Astrocyte (in vitro differentiated cells and primary cell): ENCODE measurements around the gene EXOC6B. TPM values are rescaled to one million over a fixed set of nuclear protein-coding genes. Genes with fewer than 3 reads are reported as not detected.

Source experiments
- DNase-seq: peaks from one replicate; pipeline ENCODE4 v3.0.0-alpha.2; 2010; ENCODE audit warnings: low read depth
- FAIRE-seq: peaks from 2 replicates; lab custom pipeline; 2011; peaks lifted over from hg19 to GRCh38; lab: Jason Lieb, UNC
- H2AFZ ChIP-seq: 2 replicates; pipeline ENCODE4 v1.6.0; 2012; ENCODE audit warnings: low read depth, low read length, inconsistent platforms
- H3K27ac ChIP-seq: 2 replicates; pipeline ENCODE4 v1.5.1; 2011; ENCODE audit warnings: low read depth, low read length, inconsistent platforms
- H3K27me3 ChIP-seq: 2 replicates; pipeline ENCODE4 v1.6.0; 2011; ENCODE audit warnings: low read length, inconsistent platforms; ENCODE audit not compliant: insufficient read depth
- H3K36me3 ChIP-seq: 2 replicates; pipeline ENCODE4 v1.5.1; 2011; ENCODE audit warnings: low read length, inconsistent platforms; ENCODE audit not compliant: insufficient read depth
- H3K4me1 ChIP-seq: 2 replicates; pipeline ENCODE4 v1.5.1; 2011; ENCODE audit warnings: low read length, inconsistent platforms; ENCODE audit not compliant: insufficient read depth
- H3K4me2 ChIP-seq: 2 replicates; pipeline ENCODE4 v1.6.0; 2012; ENCODE audit warnings: low read length, inconsistent platforms
- H3K4me3 ChIP-seq: 2 replicates; pipeline ENCODE4 v1.5.1; 2011; ENCODE audit warnings: low read depth, mild to moderate bottlenecking, low read length, inconsistent platforms; ENCODE audit not compliant: insufficient read depth
- H3K79me2 ChIP-seq: 2 replicates; pipeline ENCODE4 v1.6.0; 2012; ENCODE audit warnings: mild to moderate bottlenecking, low read length, inconsistent platforms; ENCODE audit not compliant: insufficient read depth
- H3K9ac ChIP-seq: 2 replicates; pipeline ENCODE4 v1.6.0; 2012; ENCODE audit warnings: mild to moderate bottlenecking, low read length, inconsistent platforms
- H3K9me3 ChIP-seq: 2 replicates; pipeline ENCODE4 v1.5.1; 2012; ENCODE audit warnings: low read depth, mild to moderate bottlenecking, low read length, inconsistent platforms; ENCODE audit not compliant: insufficient read depth
- H4K20me1 ChIP-seq: 2 replicates; pipeline ENCODE4 v1.6.0; 2012; ENCODE audit warnings: low read length, inconsistent platforms; ENCODE audit not compliant: insufficient read depth
- H3K27ac Mint-ChIP-seq: one replicate; pipeline ENCODE4 v1.8.0; 2021; ENCODE audit warnings: mild to moderate bottlenecking, mixed read lengths; ENCODE audit not compliant: unreplicated experiment
- H3K27me3 Mint-ChIP-seq: one replicate; pipeline ENCODE4 v1.8.0; 2021; ENCODE audit warnings: low read depth, mixed read lengths; ENCODE audit not compliant: unreplicated experiment
- H3K36me3 Mint-ChIP-seq: one replicate; pipeline ENCODE4 v1.8.0; 2021; ENCODE audit warnings: low read depth, mixed read lengths; ENCODE audit not compliant: unreplicated experiment
- H3K4me1 Mint-ChIP-seq: one replicate; pipeline ENCODE4 v1.8.0; 2021; ENCODE audit warnings: low read depth, mixed read lengths; ENCODE audit not compliant: unreplicated experiment
- H3K4me3 Mint-ChIP-seq: one replicate; pipeline ENCODE4 v1.8.0; 2021; ENCODE audit warnings: mild to moderate bottlenecking, moderate library complexity, mixed read lengths; ENCODE audit not compliant: unreplicated experiment
- H3K9me3 Mint-ChIP-seq: one replicate; pipeline ENCODE4 v1.8.0; 2021; ENCODE audit warnings: mild to moderate bottlenecking, mixed read lengths; ENCODE audit not compliant: unreplicated experiment
- CTCF ChIP-seq: IDR thresholded peaks from 2 replicates; pipeline ENCODE4 v1.5.1; 2011; ENCODE audit warnings: low read depth, mild to moderate bottlenecking, inconsistent platforms, low read length, moderate library complexity; ENCODE audit not compliant: insufficient read depth
- EZH2 ChIP-seq: IDR thresholded peaks from 2 replicates; pipeline ENCODE4 v1.6.1; 2012; ENCODE audit warnings: mild to moderate bottlenecking, low read length, inconsistent platforms; ENCODE audit not compliant: insufficient read depth
- total RNA-seq: library from RNA; stranded (reverse); gene quantifications from 2 replicates; pipeline ENCODE4 v1.2.1, GENCODE V29; 2021

EXOC6B gene
- total RNA-seq, 1 donor from 2014 or later: 31.8 TPM

- Histone ChIP-seq H2AFZ (no peak overlapping the region), H3K9me3 (no peaks in the 10 kb centered on the region), H3K27me3 (no peaks in the 10 kb centered on the region), H3K27ac (no peak overlapping the region), H3K79me2 (no peaks in the 10 kb centered on the region), H3K9ac (no peak overlapping the region), H3K4me1 (no peaks in the 10 kb centered on the region), H3K36me3 (no peaks in the 10 kb centered on the region), H3K4me3 (no peak overlapping the region), H4K20me1 (peaks cover 7% of the 10 kb centered on the region), H3K4me2 (no peak overlapping the region)
- Mint-ChIP-seq H3K4me3 (no peak overlapping the region), H3K36me3 (no peaks in the 10 kb centered on the region), H3K9me3 (no peaks in the 10 kb centered on the region), H3K27me3 (no peaks in the 10 kb centered on the region), H3K4me1 (no peaks in the 10 kb centered on the region), H3K27ac (no peak overlapping the region)
- no peak for FAIRE-seq
- no peak for DNase-seq
- no peak for TF ChIP-seq EZH2
- no peak for TF ChIP-seq CTCF
Observed at GRCh38 chr2:72750977-72751639, 74.7 kb downstream of the EXOC6B start.

GRCh38 chr2:72750466-72750865 is 75.4 kb downstream of the EXOC6B start:
- Histone ChIP-seq H3K79me2 (no peaks in the 10 kb centered on the region), H4K20me1 (peaks cover 7% of the 10 kb centered on the region), H3K36me3 (no peaks in the 10 kb centered on the region), H3K4me3 (no peak overlapping the region), H2AFZ (no peak overlapping the region), H3K9me3 (no peaks in the 10 kb centered on the region), H3K9ac (no peak overlapping the region), H3K4me1 (no peaks in the 10 kb centered on the region), H3K27ac (no peak overlapping the region), H3K27me3 (no peaks in the 10 kb centered on the region), H3K4me2 (no peak overlapping the region)
- Mint-ChIP-seq H3K36me3 (no peaks in the 10 kb centered on the region), H3K4me3 (no peak overlapping the region), H3K27ac (no peak overlapping the region), H3K27me3 (no peaks in the 10 kb centered on the region), H3K9me3 (no peaks in the 10 kb centered on the region), H3K4me1 (peaks cover 2% of the 10 kb centered on the region)
- FAIRE-seq (no peak), DNase-seq (no peak)
- TF ChIP-seq EZH2: no peak
- TF ChIP-seq CTCF: no peak

- TF ChIP-seq CTCF: no peak
- TF ChIP-seq EZH2: no peak
- Histone ChIP-seq H3K9ac (no peak overlapping the region), H3K79me2 (no peaks in the 10 kb centered on the region), H3K4me2 (no peak overlapping the region), H3K27ac (no peak overlapping the region), H3K4me3 (no peak overlapping the region), H3K4me1 (no peaks in the 10 kb centered on the region), H3K36me3 (no peaks in the 10 kb centered on the region), H2AFZ (no peak overlapping the region), H4K20me1 (peaks cover 7% of the 10 kb centered on the region), H3K27me3 (no peaks in the 10 kb centered on the region), H3K9me3 (no peaks in the 10 kb centered on the region)
- Mint-ChIP-seq H3K4me1 (peaks cover 2% of the 10 kb centered on the region), H3K9me3 (no peaks in the 10 kb centered on the region), H3K4me3 (no peak overlapping the region), H3K36me3 (no peaks in the 10 kb centered on the region), H3K27me3 (no peaks in the 10 kb centered on the region), H3K27ac (no peak overlapping the region)
- DNase-seq (no peak), FAIRE-seq (no peak)
Observed at GRCh38 chr2:72747344-72747743, 78.5 kb downstream of the EXOC6B start.
